Embryonic facial prominence (tissue), 1 donor: ENCODE measurements around the gene SEMA6A.
"Not testable (repeated sequence)": the region's sequence is repeated elsewhere in the genome, so short reads cannot be mapped to it uniquely, and the experiment has no call there.

ENCODE experiments used
- DNase-seq: peaks from one replicate; pipeline ENCODE4 v3.0.0-alpha.2; 2016; ENCODE audit errors: extremely low spot score

Gene SEMA6A

GRCh38 chr5:116553366-116553765 is 21.3 kb downstream of the SEMA6A start:
- no peak for DNase-seq

- no peak for DNase-seq
Measured at GRCh38 chr5:116550082-116550481, 24.5 kb downstream of the SEMA6A start.

- DNase-seq: no peak
Measured at GRCh38 chr5:116546743-116547124, 27.9 kb downstream of the SEMA6A start.

- DNase-seq: no peak
Measured at GRCh38 chr5:116546033-116546742, 28.4 kb downstream of the SEMA6A start.

GRCh38 chr5:116545465-116545864 is 29.2 kb downstream of the SEMA6A start:
- not testable (repeated sequence) for DNase-seq

GRCh38 chr5:116544531-116545241 is 29.9 kb downstream of the SEMA6A start:
- no peak for DNase-seq

- DNase-seq: no peak
Measured at GRCh38 chr5:116543501-116543900, 31.1 kb downstream of the SEMA6A start.

- no peak for DNase-seq
Measured at GRCh38 chr5:116542619-116543018, 32.0 kb downstream of the SEMA6A start.

- DNase-seq: no peak
Measured at GRCh38 chr5:116539222-116539621, 35.4 kb downstream of the SEMA6A start.

- no peak for DNase-seq
Measured at GRCh38 chr5:116536316-116537083, 38.1 kb downstream of the SEMA6A start.

- no peak for DNase-seq
Measured at GRCh38 chr5:116534964-116535651, 39.5 kb downstream of the SEMA6A start.

- DNase-seq: no peak
Measured at GRCh38 chr5:116532762-116533525, 41.7 kb downstream of the SEMA6A start.

- no peak for DNase-seq
Measured at GRCh38 chr5:116531635-116532034, 43.0 kb downstream of the SEMA6A start.

- no peak for DNase-seq
Measured at GRCh38 chr5:116531117-116531516, 43.5 kb downstream of the SEMA6A start.

- no peak for DNase-seq
Measured at GRCh38 chr5:116530276-116530675, 44.3 kb downstream of the SEMA6A start.

GRCh38 chr5:116529615-116530014 is 45.0 kb downstream of the SEMA6A start:
- no peak for DNase-seq

- no peak for DNase-seq
Measured at GRCh38 chr5:116528519-116529234, 45.9 kb downstream of the SEMA6A start.

- DNase-seq: no peak
Measured at GRCh38 chr5:116527582-116527981, 47.0 kb downstream of the SEMA6A start.

- DNase-seq: no peak
Measured at GRCh38 chr5:116525674-116526073, 48.9 kb downstream of the SEMA6A start.

GRCh38 chr5:116524966-116525365 is 49.7 kb downstream of the SEMA6A start:
- no peak for DNase-seq
